HepG2 (cell line): ENCODE results near the gene POLR3E. TPM values are rescaled to one million over a fixed set of nuclear protein-coding genes. Genes with fewer than 3 reads are reported as not detected.

Experiments
- KDM1A ChIP-seq: IDR thresholded peaks from 2 replicates; pipeline ENCODE4 v1.6.1; 2016; ENCODE audit warnings: missing compliant biosample characterization
- KDM5A ChIP-seq: fragments of 200-600 bp; sonication (generic); IDR thresholded peaks from 2 replicates; pipeline ENCODE4 v1.7.0; 2018; ENCODE audit warnings: antibody characterized with exemption, mild to moderate bottlenecking, low read length, borderline replicate concordance
- ZNF205 ChIP-seq: IDR thresholded peaks from 2 replicates; pipeline ENCODE4 v1.6.1; 2018; ENCODE audit warnings: missing biosample characterization, missing genetic modification reagents
- ZNF30 ChIP-seq: sonication (generic); formaldehyde crosslinking; IDR thresholded peaks from 2 replicates; pipeline ENCODE4 v1.5.0; 2020; ENCODE audit warnings: mild to moderate bottlenecking, missing genetic modification reagents
- ZNF615 ChIP-seq: sonication (generic); formaldehyde crosslinking; IDR thresholded peaks from 2 replicates; pipeline ENCODE4 v1.5.0; 2020; ENCODE audit warnings: mild to moderate bottlenecking, missing genetic modification reagents, borderline replicate concordance
- polyA plus RNA-seq, 8 experiments: library from polyadenylated mRNA; depleted of rRNA in 3 of 8; stranded (reverse) in 7 of 8; unstranded in 1 of 8; fragments of >200 nt; fragmentation: Illumina TruSeq in 4 of 8; extraction: Trizol in 4 of 8; gene quantifications; 2 replicates each; pipeline versions ENCODE4 v1.2.1 to v1.2.3, GENCODE V29; 2011 to 2016; ENCODE audit warnings: low read depth in 4 of 8, missing spikeins in 1 of 8, mixed read lengths in 1 of 8; ENCODE audit not compliant: insufficient read depth in 1 of 8
- total RNA-seq, 5 experiments: library from RNA; depleted of rRNA; stranded (reverse); fragments of >200 nt; fragmentation: Illumina TruSeq; extraction: Trizol; gene quantifications; 2 replicates each; pipeline ENCODE4 v1.2.3, GENCODE V29; 2016; ENCODE audit warnings: low read depth in 1 of 5
- TF ChIP-seq, protein P1 (sequence below): sonication (generic); formaldehyde crosslinking; IDR thresholded peaks from 2 replicates; pipeline ENCODE4 v1.4.0; 2020; ENCODE audit warnings: missing genetic modification reagents, borderline replicate concordance
- TF ChIP-seq, protein P2 (sequence below): IDR thresholded peaks from 2 replicates; pipeline ENCODE4 v1.6.1; 2018; ENCODE audit warnings: missing genetic modification reagents, mild to moderate bottlenecking, missing compliant biosample characterization
- TF ChIP-seq, protein P3 (sequence below): sonication (generic); formaldehyde crosslinking; IDR thresholded peaks from 2 replicates; pipeline ENCODE4 v1.4.0; 2020; ENCODE audit warnings: mild to moderate bottlenecking, missing genetic modification reagents
- TF ChIP-seq, protein P4 (sequence below): sonication (generic); formaldehyde crosslinking; IDR thresholded peaks from 2 replicates; pipeline ENCODE4 v1.5.0; 2020; ENCODE audit warnings: missing genetic modification reagents
- TF ChIP-seq, protein P5 (sequence below): sonication (generic); formaldehyde crosslinking; IDR thresholded peaks from 2 replicates; pipeline ENCODE4 v1.4.0; 2020; ENCODE audit warnings: mild to moderate bottlenecking, low read depth, missing genetic modification reagents

POLR3E gene
- total and polyA plus RNA-seq, 2 of the 13 experiments (the other 11 are each of a cell fraction or from before 2014, with no cell fraction given): 135 to 262 TPM

DNA sequence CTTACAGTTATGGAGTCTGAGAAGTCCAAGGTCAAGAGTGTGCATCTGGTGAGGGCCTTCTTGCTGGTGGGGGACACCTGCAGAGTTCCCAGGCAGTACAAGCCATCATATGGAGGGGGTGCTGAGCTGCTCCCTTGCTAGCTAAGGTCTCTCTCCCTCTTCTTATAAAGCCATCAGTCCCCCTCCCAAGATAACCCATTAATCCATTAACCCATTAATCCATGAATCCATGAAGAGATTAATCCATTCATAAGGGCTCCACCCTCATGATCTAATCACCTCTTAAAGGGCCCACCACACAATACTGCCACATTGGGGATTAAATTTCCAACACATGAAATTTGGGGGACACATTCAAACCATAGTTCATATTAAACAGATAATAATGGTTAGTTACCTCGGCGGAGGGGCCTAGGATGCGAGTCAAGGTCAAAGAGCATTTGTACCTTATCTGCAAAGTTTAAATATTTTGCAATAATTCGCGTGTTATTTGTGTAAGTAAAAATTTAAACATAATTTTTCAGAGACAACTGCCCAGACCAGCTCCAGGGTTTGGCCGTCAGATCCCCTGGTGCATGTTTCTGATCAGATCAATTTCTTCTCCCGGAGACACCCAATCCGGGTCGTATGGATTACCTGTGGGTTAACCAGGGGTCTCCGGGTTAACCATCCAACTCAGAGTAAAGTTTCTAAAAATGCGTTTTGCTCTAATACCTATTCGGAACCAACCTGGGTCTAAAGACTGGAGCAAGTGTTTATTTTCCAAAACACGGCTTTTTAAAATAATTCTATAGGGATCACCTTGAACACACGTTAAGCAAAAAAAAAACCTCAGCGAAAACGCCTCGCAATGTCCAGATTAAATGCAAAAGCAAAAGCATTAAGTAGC, 740 bp upstream of the POLR3E start (continued):
- TF ChIP-seq, protein P1, sequence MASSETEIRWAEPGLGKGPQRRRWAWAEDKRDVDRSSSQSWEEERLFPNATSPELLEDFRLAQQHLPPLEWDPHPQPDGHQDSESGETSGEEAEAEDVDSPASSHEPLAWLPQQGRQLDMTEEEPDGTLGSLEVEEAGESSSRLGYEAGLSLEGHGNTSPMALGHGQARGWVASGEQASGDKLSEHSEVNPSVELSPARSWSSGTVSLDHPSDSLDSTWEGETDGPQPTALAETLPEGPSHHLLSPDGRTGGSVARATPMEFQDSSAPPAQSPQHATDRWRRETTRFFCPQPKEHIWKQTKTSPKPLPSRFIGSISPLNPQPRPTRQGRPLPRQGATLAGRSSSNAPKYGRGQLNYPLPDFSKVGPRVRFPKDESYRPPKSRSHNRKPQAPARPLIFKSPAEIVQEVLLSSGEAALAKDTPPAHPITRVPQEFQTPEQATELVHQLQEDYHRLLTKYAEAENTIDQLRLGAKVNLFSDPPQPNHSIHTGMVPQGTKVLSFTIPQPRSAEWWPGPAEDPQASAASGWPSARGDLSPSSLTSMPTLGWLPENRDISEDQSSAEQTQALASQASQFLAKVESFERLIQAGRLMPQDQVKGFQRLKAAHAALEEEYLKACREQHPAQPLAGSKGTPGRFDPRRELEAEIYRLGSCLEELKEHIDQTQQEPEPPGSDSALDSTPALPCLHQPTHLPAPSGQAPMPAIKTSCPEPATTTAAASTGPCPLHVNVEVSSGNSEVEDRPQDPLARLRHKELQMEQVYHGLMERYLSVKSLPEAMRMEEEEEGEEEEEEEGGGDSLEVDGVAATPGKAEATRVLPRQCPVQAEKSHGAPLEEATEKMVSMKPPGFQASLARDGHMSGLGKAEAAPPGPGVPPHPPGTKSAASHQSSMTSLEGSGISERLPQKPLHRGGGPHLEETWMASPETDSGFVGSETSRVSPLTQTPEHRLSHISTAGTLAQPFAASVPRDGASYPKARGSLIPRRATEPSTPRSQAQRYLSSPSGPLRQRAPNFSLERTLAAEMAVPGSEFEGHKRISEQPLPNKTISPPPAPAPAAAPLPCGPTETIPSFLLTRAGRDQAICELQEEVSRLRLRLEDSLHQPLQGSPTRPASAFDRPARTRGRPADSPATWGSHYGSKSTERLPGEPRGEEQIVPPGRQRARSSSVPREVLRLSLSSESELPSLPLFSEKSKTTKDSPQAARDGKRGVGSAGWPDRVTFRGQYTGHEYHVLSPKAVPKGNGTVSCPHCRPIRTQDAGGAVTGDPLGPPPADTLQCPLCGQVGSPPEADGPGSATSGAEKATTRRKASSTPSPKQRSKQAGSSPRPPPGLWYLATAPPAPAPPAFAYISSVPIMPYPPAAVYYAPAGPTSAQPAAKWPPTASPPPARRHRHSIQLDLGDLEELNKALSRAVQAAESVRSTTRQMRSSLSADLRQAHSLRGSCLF (CRISPR knock-in tag): peak; percentile 38; the same call in 1 of the 2 replicates
- TF ChIP-seq, protein P2, sequence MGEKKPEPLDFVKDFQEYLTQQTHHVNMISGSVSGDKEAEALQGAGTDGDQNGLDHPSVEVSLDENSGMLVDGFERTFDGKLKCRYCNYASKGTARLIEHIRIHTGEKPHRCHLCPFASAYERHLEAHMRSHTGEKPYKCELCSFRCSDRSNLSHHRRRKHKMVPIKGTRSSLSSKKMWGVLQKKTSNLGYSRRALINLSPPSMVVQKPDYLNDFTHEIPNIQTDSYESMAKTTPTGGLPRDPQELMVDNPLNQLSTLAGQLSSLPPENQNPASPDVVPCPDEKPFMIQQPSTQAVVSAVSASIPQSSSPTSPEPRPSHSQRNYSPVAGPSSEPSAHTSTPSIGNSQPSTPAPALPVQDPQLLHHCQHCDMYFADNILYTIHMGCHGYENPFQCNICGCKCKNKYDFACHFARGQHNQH (CRISPR knock-in tag): no peak
- TF ChIP-seq, protein P3, sequence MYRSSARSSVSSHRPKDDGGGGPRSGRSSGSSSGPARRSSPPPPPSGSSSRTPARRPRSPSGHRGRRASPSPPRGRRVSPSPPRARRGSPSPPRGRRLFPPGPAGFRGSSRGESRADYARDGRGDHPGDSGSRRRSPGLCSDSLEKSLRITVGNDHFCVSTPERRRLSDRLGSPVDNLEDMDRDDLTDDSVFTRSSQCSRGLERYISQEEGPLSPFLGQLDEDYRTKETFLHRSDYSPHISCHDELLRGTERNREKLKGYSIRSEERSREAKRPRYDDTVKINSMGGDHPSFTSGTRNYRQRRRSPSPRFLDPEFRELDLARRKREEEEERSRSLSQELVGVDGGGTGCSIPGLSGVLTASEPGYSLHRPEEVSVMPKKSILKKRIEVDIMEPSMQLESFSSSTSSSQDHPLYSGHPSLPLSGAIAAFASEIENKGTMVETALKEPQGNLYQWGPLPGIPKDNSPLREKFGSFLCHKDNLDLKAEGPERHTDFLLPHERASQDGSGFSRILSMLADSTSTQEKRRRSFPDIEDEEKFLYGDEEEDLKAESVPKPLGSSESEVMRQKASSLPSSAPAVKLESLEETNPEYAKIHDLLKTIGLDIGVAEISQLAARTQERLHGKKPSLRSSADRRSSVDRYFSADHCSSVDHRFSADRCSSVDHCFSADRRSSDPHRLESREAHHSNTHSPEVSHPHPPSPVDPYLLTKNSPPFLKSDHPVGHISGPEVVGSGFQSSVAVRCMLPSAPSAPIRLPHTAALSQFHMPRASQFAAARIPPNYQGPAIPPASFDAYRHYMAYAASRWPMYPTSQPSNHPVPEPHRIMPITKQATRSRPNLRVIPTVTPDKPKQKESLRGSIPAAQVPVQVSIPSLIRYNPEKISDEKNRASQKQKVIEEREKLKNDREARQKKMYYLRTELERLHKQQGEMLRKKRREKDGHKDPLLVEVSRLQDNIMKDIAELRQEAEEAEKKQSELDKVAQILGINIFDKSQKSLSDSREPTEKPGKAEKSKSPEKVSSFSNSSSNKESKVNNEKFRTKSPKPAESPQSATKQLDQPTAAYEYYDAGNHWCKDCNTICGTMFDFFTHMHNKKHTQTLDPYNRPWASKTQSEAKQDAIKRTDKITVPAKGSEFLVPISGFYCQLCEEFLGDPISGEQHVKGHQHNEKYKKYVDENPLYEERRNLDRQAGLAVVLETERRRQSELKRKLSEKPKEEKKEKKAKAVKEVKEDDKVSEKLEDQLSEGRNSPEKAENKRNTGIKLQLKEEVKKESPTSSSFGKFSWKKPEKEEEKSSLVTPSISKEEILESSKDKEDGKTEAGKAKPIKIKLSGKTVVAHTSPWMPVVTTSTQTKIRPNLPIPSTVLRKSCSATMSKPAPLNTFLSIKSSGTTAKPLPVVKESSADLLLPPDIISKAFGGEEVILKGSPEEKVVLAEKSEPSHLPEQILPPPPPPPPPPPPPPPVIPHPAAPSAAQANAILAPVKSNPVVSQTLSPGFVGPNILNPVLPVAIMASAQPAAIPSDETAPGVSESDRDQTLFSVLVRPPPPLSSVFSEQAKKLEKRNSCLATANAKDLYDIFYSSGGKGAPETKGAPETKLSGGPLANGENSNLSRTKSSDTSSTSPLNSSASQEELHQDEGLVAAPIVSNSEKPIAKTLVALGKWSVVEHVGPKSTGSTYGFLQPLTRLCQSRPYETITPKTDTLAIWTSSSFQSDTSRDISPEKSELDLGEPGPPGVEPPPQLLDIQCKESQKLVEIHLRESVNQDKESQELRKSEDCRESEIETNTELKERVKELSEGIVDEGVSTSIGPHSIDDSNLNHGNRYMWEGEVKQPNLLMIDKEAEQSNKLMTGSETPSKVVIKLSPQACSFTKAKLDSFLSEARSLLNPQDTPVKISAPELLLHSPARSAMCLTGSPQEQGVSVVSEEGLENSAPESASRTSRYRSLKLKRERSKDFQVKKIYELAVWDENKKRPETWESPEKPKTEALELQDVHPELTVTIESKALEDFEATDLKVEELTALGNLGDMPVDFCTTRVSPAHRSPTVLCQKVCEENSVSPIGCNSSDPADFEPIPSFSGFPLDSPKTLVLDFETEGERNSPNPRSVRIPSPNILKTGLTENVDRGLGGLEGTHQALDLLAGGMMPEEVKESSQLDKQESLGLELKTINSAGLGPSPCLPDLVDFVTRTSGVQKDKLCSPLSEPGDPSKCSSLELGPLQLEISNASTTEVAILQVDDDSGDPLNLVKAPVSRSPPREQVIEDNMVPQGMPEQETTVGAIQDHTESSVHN (CRISPR knock-in tag): no peak
- TF ChIP-seq ZNF615 (CRISPR knock-in tag) (peak; percentile 81; the same call in 1 of the 2 replicates), ZNF205 (CRISPR knock-in tag) (no peak), KDM1A (CRISPR knock-in tag) (no peak), ZNF30 (CRISPR knock-in tag) (no peak), KDM5A (peak; percentile 29)
- TF ChIP-seq, protein P4, sequence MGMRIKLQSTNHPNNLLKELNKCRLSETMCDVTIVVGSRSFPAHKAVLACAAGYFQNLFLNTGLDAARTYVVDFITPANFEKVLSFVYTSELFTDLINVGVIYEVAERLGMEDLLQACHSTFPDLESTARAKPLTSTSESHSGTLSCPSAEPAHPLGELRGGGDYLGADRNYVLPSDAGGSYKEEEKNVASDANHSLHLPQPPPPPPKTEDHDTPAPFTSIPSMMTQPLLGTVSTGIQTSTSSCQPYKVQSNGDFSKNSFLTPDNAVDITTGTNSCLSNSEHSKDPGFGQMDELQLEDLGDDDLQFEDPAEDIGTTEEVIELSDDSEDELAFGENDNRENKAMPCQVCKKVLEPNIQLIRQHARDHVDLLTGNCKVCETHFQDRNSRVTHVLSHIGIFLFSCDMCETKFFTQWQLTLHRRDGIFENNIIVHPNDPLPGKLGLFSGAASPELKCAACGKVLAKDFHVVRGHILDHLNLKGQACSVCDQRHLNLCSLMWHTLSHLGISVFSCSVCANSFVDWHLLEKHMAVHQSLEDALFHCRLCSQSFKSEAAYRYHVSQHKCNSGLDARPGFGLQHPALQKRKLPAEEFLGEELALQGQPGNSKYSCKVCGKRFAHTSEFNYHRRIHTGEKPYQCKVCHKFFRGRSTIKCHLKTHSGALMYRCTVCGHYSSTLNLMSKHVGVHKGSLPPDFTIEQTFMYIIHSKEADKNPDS: no peak
- TF ChIP-seq, protein P5, sequence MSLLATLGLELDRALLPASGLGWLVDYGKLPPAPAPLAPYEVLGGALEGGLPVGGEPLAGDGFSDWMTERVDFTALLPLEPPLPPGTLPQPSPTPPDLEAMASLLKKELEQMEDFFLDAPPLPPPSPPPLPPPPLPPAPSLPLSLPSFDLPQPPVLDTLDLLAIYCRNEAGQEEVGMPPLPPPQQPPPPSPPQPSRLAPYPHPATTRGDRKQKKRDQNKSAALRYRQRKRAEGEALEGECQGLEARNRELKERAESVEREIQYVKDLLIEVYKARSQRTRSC (CRISPR knock-in tag): no peak
